NCI-H1048 (cell line): ENCODE measurements around the gene ALG2.

Experiments used
- DNase-seq: peaks from one replicate; lab custom pipeline; 2025; lab: John Stamatoyannopoulos, UW

ALG2 gene

GRCh38 chr9:99221621-99222415 lies at the start of gene ALG2, which contains the start of gene SEC61B:
ALG2 (minus strand) TSS chr9:99221942; CDS start chr9:99221894, 48 bp downstream.
SEC61B (plus strand) TSS chr9:99222282; CDS start chr9:99222364, 82 bp downstream.
- peak; percentile 82 for DNase-seq

GRCh38 chr9:99270491-99270890 lies 48.7 kb upstream of the ALG2 start:
- no peak for DNase-seq

- DNase-seq = no peak
Observed at GRCh38 chr9:99269416-99269815, 47.7 kb upstream of the ALG2 start.

GRCh38 chr9:99266255-99267023 lies 44.7 kb upstream of the ALG2 start:
- peak; percentile 59 for DNase-seq

GRCh38 chr9:99265691-99266090 lies 43.9 kb upstream of the ALG2 start:
- no peak for DNase-seq

- DNase-seq = no peak
Observed at GRCh38 chr9:99264070-99264680, 42.4 kb upstream of the ALG2 start.

GRCh38 chr9:99262949-99263418 lies 41.2 kb upstream of the ALG2 start:
- DNase-seq = no peak

GRCh38 chr9:99261923-99262322 lies 40.2 kb upstream of the ALG2 start:
- no peak for DNase-seq

GRCh38 chr9:99259231-99259918 lies 37.6 kb upstream of the ALG2 start:
- no peak for DNase-seq

- no peak for DNase-seq
Observed at GRCh38 chr9:99257723-99258389, 36.1 kb upstream of the ALG2 start.

GRCh38 chr9:99255651-99256050 lies 33.9 kb upstream of the ALG2 start:
- DNase-seq = no peak

- DNase-seq = no peak
Observed at GRCh38 chr9:99253772-99254431, 32.2 kb upstream of the ALG2 start.

- no peak for DNase-seq
Observed at GRCh38 chr9:99253134-99253533, 31.4 kb upstream of the ALG2 start.

- no peak for DNase-seq
Observed at GRCh38 chr9:99251157-99251556, 29.4 kb upstream of the ALG2 start.

GRCh38 chr9:99249619-99250018 lies 27.9 kb upstream of the ALG2 start:
- no peak for DNase-seq

- DNase-seq = no peak
Observed at GRCh38 chr9:99244344-99245260, 22.9 kb upstream of the ALG2 start.

- DNase-seq = no peak
Observed at GRCh38 chr9:99241106-99241505, 19.4 kb upstream of the ALG2 start.

GRCh38 chr9:99239341-99240060 lies 17.8 kb upstream of the ALG2 start:
- DNase-seq = no peak

GRCh38 chr9:99238331-99238730 lies 16.6 kb upstream of the ALG2 start:
- no peak for DNase-seq
